Measurements from ENCODE around the gene TADA2B.

The TADA2B gene

DNA sequence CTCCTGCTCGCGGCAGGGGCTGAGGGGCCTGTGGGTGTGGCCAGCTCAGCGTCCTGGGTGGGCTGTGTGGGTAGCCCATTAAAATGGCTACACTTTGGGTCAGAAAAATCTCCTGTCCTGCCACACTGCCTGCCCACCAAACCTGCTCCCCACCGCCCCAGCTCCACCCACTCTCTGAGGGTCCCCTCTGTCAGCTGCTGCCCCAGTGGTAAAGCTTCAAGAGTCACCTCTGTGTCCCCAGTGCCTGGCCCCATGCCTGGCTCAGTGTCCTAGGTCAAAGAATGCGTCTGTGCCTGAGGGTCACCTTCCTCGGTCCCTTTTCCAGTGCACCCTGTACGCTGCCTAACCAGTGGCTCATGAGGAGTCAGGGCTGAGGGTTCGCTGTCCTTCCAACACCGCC lies 24.9 kb upstream of the TADA2B start:
- DNase-seq: no peak

DNA sequence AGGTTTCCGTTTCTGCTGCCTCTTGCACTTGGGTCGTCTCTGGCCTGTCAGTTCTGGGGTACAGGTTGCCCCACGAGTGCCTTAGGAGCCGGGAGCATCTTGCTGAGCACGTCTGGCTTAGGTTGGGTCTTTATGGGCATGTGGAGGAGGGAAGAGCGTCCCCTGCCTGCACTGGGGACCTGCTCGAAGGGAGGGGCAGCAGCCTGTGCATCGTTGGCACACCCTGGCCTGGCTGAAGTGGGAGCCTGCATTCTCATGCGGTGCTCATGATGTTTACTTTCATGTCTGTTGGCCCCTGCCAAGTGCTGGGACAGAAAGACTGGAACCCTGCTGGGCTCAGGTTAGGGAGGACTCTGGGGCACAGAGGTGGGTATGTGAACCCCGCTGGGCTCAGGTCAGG lies 23.8 kb upstream of the TADA2B start:
- DNase-seq: no peak

DNA sequence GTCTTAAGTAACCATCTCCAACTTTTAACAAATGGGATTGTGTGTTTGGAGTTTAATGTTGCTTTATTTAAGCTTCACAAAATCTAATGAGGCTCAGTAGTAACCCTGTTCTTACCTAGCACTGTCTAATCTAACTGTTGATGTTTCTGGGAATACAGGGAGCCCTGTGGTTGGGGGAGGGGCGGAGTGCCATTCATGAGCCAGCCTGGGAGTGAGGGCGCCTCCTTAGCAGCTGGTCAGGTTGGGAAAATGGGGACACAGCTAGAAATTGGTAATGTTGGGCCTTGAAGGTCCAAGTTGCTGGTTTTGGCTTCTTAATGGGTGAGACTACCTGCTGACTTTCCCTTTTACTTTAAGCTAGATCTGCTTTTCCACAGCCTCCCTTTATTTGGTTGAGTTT lies 22.9 kb upstream of the TADA2B start:
- no peak for DNase-seq

DNA sequence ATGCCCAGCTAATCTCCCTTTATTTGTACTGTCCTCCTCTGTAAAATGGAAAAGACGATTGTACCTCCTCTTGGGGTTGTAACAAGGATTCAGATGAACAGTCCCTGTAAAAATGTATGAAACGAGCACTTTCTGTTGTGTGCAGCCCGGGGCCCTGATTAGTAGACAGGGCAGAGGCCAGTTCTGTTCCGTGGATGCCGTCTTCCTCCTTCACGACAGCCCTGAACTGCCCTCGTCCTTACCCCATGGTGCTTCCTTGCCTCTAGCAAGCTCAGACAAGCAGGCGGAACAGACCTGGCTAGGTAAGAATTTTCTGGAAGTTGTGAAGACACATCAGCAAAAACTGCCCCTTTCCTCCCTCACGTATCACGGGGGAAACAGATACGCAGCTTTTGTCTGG lies 22.3 kb upstream of the TADA2B start:
- DNase-seq: no peak

DNA sequence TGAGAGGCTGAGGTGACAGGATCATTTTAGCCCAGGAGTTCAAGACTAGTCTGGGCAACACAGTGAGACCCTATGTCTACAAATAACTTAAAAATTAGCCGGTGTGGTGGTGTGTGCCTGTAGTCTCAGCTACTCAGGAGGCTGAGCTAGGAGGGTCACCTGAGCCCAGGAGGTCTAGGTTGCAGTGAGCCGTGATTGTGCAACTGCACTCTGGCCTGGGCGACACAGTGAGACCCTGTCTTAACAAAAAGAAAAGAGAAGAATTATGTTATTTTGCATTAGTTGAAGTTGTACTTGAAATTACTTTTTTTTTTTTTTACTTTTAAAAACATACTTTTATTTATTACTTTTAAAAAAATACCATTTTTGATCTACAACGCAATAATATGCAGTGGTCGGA lies 21.8 kb upstream of the TADA2B start:
- no peak for DNase-seq

DNA sequence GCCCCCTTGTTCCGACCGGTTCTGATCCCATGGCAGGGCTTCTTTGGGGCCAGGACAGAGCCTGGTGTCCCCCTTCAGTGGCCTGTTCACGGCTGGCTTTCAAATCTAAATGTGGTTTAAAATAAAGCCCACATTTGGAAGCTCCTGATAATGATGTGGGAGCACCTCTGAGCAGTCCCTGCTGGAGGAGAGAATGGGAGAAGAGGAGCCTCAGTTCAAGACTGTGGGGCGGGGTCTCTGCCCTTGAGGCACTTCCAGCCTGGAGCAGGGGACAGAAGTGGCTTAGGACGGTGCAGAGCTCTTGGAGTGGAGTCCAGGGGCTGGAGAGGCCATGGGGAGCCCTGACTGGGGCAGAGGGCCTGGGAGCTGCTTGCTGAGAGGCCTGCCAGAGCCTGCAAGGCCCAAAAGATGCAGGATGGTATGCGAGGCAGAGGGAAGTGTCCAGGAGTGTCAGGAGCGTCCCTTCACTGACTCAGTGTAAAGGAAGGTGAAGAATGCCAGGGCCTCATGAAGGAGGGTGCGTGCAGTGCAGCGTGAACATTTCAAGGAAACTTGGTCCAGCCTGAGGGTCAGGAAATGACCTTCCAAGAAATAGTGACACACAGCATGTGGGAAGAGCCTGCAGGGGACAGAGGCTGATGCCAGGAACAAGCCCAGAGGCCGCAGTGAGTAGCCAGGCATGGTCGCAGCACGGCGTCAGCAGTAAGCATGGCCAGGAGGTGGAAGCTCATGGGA lies 21.1 kb upstream of the TADA2B start:
- no peak for DNase-seq

DNA sequence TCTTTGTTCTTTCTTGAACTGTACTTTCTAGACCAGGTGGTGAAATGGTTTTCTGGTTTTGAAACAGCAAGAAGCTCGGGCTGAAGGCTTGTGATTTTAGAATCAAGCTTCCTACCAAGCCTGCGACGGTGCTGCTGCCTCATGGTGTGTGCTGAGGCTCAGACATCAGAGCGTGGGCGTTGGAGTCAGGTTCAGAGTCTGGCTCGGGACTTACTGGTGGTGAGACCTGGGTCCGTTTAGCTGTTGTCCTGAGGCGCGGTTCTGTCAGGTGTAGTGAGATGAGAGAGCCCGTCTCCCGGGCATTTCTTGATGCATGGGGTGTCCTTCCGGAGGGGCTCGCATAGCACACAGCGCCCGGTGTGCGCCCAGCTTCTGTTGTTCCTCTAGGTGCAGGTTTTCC lies 19.7 kb upstream of the TADA2B start:
- DNase-seq: no peak

DNA sequence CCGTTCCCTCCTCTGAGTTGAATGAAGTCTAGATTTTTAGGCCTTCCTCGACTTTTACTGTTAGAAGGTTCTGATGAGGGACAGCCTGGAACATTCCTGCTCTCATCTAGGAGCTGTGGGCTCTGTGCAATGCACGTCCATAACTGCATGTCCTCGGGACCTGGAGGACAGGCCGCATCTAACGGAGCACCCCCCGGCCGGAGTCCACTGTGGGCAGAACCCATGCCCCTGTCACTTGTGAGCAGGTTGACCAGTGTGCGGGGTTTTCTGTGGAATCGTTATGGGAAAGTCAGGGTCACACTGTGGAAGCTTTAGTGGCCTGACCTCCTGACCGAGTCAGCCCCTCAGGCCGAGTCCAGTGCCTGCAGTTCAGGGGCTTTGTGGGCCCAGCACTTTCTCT lies 19.3 kb upstream of the TADA2B start:
- DNase-seq: no peak

DNA sequence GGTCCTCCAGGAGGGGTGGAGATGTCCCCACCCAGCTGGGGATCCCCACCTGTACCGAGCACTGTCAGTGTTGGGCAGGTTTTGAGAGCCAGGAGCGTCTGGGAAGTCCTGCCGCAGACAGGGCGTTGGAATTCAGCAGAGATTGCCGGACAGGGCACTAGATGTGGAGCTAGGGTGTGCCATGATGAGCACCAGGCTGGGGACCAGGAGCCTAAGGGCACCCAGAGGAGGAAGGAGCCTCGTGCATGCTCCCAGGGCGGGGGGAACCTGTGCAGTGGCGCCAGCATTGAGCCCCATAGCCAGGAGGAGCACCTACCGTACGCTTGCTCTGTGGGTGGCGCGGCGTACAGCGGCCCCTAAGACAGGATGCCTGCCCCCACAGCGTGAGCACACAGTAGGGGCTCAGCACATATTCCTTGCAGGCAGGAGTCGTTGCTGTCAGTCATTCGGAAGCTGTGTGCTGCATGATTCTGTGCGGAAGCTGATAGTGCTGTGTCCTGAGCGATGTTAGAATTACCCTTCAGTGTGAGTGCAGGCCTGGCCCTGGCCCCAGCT lies 18.8 kb upstream of the TADA2B start:
- DNase-seq: no peak

DNA sequence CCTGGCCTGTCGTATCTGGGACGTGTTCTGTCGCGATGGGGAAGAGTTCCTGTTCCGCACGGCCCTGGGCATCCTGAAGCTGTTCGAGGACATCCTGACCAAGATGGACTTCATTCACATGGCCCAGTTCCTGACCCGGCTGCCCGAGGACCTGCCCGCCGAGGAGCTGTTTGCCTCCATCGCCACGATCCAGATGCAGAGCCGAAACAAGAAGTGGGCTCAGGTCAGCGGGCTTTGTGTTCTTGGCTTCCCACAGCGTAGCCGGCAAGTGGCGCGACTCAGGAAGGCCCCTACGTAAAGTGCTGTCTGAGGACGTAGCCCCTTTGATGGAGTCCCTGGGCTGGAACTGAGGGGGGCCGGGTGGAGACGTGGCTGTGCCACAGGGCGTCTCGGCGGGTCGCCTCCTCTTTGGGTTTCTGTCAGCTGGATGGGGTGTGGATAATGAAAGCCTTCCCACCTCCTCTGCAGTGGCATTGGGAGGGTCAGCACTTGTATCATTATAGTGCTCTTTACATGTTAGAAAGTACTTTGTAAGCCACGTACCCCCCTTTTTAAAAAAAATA lies 18.1 kb upstream of the TADA2B start:
- no peak for DNase-seq

DNA sequence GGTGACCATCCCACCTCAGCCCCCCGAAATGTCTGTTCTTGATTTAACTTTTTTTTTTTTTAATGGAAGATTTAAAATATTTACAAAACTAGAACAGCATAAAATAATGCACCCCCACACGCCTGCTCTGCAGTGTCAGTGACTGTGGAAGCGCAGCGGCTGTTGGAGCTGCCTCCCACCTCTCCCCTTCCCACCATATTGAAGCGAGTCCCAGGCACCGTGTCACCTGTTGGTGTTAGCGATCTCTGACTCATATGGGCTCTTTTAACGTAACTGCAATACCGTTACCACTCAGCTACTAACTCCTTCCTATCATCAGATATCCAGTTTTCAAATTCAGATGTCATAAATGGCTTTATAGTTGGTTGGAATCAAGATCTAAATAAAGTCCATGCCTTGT lies 17.1 kb upstream of the TADA2B start:
- DNase-seq: no peak

DNA sequence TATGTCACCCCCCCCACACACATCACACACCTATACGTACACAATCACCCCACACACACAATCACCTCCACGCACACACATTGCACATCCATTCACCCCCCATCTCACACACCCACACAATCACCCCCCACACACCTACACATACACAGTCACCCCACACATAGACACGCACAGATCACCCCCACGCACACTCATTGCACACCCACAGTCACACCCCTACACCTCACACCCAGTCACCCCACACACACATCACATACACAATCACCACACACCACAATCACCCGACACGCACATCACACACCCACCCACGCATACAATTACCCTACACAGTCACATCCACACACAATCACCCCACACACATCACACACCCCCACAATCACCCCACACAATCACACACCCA lies 15.9 kb upstream of the TADA2B start:
- DNase-seq: no peak

DNA sequence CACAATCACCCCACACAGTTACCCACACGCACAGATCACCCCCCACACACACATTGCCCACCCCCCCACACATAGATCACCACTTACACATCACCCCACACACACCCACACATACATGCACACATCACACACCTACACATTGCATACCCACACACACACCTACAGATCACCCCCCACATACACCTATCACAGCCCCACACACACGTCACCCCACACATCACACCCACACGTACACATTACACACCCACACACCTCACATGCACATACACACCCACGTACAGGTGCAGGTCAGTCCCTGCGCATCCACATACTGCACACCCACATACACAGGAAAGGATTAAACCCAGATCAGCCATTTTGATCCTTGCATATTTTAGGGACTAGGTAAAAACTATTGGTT lies 15.3 kb upstream of the TADA2B start:
- DNase-seq: no peak

DNA sequence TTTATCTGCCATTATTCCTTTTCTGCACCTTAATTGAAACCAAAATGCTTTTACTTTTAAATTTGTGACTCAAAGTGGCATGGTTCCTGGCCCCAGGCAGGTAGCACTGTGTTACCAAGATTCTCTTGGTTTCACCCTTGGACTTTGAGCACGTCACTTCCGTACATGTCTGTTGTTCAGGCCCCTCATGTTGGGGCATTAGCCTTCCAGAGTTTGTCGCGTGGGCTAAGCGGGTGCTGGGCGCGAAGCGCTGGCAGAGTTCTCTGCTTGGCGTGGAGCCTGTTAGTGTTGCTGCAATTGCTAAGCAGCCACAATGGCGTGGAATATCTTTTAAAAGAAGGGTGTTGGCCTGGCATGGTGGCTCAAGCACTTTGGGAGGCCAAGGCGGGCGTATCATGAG lies 14.0 kb upstream of the TADA2B start:
- DNase-seq: no peak

DNA sequence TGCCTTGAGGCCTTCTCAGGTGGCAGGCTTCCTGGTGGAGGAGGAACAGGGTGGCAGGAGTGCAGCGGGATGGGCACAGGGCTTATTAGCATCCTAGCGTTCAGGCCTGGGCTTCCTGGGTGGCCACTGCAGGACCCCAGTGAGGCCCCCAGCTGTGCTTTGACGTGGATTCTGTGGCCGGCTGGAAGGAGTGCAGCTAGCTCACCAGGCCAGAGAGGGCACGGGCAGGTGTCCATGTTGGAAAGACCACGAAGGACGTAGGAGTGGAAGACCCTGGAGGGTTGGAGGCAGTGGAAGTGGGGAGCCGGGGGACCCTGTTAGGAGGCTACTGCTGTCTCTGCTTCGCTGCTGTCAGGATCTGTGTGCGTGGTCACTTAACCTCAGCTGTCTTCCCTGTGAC lies 13.3 kb upstream of the TADA2B start:
- no peak for DNase-seq

DNA sequence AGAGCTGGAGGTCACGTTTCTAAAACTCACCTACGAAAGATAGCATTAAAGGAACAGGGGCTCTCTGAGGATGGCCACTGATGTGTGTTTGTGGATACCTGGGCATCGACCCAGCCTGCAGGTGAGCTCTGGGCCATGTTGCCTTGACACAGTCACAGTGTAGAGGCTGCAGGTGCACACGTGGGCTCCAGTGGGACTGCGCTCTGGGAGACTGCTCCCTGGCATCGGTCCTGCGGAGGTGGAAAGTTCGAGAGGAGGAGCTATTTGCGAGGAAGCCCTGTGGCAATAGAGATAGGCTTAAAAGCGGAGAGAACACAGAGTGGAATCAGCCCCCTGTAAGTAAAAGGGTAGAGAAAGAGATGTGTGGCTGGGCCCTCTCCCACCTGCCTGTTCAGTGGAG lies 12.3 kb upstream of the TADA2B start:
- DNase-seq: no peak

DNA sequence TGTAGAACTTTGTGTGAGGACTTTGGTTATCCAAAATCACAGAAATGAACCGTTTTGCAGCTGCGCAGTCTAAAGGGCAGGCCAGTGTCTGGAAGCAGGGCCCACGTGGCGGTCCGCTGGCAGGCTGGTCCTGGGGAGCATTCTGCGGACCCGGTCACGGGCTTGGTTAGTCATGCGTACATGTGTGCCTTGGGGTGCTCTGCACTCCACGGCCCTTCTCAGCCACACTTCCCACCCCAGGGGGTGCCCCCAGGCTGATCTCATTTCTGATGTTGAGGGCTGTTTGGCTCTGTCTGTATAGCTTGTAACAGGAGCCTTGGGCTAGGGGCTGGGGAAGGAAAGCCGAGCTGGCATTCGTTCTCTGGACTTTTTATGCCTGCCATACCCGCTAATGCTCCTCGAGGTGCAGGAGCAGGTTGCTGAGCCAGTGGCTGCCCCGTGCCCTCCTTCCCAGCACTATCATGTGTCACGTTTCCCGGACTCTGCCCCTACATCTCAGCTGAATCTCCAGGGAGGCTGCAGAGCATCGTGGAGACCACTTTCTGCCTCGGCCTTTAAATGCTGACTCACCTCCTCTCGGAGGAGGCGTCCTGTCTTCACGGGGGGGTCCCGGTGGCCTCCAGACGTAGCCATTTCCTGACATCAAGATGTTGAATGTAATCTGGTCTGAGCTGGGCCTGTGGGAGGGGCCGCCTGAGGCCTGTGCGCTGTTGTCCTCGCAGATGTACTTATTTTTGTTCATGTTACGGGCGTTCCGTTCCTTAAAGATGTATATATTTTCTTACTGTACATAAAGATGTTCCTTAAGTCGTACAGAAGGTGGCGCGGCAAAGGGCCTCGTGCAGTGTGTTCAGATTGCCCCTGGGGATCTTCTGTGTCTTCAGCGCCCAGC lies 11.4 kb upstream of the TADA2B start:
- DNase-seq: no peak

DNA sequence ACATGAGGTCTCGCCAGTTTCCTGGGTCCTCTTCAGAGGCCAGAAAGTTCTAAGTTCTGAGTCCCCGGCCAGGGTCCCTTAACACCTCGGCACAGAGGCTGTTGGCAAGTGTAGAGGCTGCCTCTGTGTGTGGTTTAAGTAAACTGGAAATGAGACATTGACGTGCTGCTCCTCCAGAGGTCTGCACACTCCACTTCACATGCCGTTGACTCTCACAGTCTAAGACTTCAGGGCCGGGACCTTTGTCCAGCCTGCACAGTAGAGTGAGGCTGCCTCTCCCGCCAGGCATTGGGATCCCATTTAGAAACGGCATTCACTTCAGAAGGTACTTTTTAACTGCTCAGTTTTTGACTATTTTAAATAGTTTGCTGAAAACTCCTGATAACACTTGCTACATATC lies 10.6 kb upstream of the TADA2B start:
- DNase-seq: no peak

DNA sequence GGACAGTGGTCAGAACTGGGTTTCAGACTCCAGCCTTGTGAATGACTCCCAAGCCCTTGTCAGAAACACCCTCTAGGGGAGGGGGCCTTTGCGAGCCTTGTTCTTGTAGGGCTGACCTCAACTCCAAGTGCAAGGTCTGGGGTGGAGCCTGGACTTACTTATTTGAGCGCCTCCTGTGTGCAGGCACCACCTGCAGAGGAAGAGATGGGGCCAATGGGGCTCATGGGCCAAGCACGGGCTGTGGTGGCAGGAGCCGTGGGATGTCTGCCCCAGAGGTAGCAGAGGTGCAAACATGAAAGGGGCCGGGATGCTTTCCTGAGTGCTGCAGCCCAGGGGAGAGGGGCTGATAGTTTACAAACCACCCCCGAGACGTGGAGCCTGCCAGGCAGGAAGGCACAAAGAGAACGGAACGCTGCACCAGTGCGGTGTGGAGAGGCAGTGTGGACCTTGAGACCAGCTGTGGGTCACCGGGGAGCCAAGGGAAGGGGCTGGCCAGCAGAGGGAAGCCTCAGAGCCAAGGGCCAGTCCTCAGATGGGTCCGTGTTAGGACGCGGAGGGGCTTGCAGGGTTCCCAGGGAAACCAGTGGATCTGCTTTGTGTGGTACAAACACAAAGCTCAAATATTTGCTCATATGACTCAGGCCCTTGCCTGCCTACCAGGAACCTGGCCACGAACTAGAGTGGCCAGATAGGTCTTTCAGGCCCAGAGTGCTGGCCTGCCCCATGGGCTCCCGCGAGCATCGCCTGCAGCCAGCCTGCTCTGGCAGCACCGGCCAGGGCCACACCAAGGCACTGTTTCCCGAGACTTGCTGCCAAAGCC lies 8.7 kb upstream of the TADA2B start:
- DNase-seq: no peak

DNA sequence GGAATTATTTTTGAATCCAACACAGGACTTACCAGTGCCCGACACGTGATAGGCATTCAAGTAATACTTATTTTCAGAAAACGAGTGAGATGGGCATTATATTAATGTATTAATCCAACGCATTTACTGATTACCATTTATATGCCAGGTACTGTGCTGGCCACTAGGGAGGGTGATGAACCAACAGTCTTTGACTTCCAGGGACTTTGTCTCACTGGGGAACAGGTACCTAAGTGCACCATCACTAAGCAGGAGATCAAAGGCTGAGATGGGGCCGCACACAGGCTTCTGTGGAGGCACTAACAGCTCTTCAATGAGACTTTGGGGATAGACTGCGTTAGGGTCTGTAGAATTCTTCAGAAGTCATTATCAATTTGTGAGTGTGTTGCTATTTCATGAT lies 5.7 kb upstream of the TADA2B start:
- no peak for DNase-seq

DNA sequence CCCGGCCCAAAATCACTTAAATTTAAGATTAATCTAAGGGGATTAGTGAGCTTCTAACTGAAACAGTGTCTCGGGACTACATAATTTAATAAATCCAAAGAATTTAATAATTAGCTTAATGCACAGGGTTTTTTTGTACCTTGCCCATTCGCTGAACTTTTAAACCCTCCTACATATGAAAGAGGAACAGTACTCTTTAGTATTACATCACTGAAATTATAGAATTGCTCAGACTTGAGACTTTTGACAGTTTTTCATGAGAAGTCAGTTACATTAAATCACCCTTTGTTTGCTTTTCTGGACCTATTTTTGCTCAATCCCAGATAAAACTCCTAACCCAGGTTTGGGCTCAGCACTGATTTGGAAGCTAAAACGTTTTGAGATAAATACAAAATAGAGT lies 2.4 kb upstream of the TADA2B start:
- DNase-seq: no peak

DNA sequence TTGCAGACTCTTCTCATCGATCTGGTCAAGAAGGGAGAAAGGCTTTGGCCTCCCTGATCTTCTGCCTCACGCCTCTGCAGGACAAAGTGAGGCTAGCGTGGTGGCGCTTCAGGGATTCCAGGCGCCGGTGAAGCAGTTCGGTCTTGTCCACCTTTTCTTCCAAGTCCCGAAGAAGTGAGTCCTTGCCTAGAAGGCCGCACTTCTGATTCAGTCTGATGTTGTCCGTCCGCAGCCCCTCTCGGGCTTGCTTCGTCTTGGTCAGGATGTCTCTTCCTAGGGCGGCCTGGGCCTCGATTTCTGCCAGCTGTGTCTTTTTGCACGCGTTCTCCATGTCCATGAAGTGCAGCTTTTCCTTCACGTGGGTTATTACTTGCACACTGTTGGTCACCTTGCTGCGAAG lies 1.9 kb upstream of the TADA2B start:
- no peak for DNase-seq
